Astrocyte of the hippocampus (primary cell): Measurements from ENCODE around the gene OR4A47.
"Not testable (repeated sequence)": the region's sequence is repeated elsewhere in the genome, so short reads cannot be mapped to it uniquely, and the experiment has no call there.

Experiments used
- DNase-seq: peaks from one replicate; pipeline ENCODE4 v3.0.0; 2011; ENCODE audit warnings: low read depth, low spot score

The OR4A47 gene, protein sequence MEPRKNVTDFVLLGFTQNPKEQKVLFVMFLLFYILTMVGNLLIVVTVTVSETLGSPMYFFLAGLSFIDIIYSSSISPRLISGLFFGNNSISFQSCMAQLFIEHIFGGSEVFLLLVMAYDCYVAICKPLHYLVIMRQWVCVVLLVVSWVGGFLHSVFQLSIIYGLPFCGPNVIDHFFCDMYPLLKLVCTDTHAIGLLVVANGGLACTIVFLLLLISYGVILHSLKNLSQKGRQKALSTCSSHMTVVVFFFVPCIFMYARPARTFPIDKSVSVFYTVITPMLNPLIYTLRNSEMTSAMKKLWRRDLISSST

DNA sequence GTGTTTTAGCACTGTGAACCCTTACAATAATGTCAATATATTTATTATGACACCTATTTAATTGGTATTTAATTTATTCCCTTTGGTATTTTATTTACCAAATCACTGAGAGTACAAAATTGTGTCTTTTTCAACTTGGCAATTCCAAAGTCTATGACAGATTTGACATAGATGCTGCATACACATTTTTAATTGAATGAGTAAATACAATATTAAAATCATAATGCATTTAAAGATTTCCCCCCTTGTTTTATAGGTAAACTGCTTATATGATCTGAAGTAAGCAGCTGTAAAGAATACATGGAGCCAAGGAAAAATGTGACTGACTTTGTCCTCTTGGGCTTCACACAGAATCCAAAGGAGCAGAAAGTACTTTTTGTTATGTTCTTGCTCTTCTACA lies at the start of gene OR4A47:
Gene OR4A47 (plus strand): TSS at position 301 of the 400 bp plus-strand sequence. CDS start 0 bp downstream, at position 301.
- DNase-seq, result not testable (repeated sequence)

DNA sequence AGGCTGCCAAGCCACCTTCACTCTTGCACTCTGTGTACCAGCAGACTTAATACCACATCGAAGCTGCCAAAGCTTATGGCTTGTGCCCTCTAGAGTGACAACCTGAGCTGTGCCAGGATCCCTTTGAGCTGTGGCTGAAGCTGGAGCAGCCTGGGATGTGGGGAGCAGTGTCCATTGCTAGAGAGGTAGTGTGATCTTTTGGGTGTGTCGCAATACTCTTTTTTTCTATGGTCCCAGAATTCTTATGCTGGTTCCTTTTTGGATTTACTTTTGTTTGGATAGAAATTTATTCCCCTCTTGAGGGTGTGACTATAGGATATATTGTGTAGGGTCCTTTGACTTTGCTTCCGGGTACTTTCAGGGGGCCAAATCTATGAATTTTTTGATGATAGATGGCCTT lies 32.7 kb upstream of the OR4A47 start:
- not testable (repeated sequence) for DNase-seq

DNA sequence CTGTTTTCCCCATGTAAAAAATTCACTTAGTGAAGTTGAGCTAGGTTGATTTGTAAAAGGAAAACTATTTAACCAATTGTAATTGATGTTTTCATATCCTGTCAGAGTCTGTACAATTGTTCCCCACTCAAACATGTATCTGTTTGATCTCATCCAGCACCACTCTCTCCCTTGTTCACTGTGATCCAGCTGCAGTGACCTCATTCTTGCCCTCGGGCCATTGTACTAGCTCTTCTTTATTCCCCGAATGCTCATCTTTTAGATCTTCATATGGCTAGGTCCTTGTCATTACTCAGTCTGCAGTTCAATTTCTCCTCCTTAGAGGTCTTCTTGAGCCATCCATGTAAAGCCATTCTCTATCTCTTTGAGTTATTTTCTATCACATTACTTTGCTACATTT lies 14.6 kb upstream of the OR4A47 start:
- DNase-seq, result not testable (repeated sequence)

DNA sequence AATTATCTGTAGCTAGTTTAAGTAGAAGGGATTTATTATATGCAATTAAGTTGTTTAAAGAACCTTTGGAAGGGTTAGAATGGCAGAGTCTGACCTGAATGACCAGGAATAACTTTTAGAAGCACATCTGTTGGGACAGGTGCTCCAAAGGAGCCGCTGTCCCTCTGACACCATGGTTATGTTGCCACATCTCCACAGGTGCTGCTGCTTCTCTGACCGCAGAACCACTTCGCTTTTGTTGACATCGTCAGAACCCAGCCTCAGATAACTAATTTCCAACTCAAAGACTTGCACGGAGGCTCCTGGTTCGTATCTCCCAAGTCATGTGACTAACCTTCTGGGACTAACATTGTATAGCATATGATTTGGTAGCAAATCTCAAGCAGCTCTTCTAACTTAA lies 13.9 kb upstream of the OR4A47 start:
- DNase-seq, result not testable (repeated sequence)

DNA sequence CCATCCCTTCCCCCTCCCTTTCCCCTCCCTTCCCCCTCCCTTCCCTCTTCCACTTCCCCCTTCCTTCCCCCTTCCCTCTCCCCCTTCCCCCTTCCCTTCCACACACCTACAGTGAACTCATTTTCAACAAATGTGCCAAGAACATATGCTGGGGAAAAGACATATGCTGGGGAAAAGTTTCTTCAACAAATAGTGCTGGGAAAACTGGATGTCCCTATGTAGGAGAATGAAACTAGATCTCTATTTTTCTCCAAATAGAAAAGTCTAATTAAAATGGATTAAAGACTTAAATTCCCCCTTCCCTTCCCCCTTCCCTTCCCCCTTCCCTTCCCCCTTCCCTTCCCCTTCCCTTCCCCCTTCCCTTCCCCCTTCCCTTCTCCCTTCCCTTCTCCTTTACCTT lies 17.6 kb downstream of the OR4A47 start:
- not testable (repeated sequence) for DNase-seq

DNA sequence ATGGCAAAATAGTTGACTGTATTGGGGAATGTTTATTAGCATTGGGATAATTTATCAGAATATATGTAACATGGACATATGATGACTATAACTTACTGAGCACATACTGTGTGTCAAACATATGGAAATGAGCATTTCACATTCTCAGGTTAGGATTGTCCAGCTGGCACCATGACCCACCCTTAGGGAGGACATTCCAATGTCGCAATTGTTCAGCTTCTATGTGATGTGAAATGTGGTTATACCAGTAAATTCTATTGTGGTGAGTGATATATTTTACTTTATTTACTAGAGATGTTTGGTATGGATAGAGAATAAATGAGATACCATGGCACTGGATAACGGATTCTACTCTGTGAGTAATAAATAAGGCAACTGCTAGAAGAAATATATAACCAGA lies 50.4 kb downstream of the OR4A47 start:
- DNase-seq, result no peak
